ENCODE results near the gene GLDC.
"Not testable (repeated sequence)": the region's sequence is repeated elsewhere in the genome, so short reads cannot be mapped to it uniquely, and the experiment has no call there.

Gene GLDC

DNA sequence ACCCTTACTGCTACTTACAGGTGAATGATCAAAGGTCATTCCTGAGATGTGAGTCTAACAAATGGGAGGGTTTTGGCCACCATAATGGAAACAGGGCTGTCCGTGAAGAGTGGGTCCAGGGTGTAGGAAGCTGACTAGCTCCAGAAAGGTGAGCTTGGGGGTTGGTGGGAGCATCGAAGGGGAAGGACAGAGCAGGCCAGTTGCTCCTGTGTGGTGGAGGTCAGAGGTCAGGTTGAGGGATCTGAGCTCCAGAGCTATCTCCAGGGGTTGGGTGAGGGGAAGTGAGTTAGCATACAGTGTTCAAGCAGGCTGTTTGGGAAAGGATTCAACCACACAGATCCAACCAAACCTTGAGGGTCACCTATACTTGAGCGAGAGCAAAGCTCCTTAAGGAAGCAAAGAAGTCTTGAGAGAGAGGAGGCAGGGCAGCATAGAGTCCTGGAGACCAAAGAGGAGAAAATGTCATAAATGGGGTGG, 18.7 kb upstream of the GLDC start:
- no peak for DNase-seq

DNA sequence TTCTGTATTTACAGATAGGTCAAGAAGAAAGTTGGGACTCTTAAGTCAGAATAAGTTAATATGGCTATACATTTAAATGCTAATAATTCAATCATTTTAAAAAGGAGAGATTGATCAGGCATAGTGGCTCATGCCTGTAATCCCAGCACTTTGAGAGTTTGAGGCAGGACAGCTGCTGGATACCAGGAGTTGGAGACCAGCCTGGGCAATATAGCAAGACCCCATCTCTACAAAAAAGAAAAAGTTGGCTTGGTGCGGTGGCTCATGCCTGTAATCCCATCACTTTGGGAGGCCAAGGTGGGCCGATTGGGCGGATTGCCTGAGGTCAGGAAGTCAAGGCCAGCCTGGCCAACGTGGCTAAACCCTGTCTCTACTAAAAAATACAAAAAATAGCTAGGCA, 15.0 kb upstream of the GLDC start:
- DNase-seq, result no peak

DNA sequence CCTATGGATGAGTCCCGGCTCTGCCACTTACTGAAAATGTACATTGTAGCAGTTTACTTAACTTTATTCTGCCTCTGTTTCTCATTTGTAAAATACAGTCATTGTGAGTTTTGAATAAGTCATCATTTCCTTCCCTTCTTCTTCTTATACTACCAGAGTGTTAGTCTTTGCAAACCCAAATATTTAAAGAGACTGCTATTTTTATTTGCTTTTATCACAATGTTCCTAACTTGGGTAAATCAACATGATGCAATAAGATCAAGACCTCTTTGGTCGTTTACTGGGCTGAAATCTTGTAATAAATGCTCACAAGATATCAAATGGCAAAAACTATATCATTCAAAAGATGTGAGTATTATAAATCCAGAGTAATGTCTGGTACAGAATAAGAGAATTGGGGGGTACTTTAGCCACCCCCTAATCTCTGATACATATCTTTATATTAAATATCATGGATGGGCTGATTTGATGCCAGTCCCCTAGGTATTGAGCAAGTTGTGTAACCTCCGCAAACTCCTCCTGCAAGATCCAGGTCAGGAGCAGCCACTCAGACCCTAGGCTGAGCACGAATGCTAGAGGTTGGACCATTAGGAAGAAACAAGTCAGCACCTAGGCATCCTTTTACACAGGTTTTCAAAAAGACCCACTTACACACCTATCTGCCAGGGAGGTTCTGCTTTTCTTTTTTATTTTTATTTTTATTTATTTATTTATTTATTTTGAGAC, 13.3 kb upstream of the GLDC start:
- DNase-seq, result no peak

DNA sequence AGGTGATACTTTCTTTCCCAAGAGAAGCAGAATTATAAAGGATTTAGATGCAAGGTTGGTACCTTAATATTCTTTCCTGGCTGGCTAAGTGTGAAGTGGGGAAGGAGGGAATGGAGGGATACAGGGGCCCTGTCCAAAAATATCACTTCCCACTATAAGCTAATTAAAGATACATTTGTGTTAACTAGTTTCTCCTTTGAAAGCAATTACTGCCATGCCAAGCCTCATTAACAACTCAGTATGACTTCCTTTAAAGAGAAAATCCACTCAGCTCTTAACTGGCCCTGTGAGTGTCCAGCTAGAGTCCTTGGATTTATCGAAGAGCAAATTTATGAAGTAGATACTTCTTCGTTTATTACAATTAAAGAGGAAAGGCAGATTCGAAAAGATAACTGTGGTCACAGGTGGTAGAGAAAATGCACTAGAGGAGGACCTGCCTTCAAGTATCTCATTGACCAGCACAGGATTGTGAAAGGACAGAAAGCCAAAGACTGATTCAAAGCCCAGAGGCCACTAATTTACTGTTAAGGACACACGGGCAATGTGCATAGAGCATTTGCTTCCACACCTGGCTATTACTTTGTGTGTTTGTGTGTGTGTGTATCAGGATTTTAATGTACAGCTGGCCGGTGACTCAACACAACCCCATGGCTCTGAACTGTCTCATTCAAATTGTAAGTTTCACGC, 11.2 kb upstream of the GLDC start:
- no peak for DNase-seq

DNA sequence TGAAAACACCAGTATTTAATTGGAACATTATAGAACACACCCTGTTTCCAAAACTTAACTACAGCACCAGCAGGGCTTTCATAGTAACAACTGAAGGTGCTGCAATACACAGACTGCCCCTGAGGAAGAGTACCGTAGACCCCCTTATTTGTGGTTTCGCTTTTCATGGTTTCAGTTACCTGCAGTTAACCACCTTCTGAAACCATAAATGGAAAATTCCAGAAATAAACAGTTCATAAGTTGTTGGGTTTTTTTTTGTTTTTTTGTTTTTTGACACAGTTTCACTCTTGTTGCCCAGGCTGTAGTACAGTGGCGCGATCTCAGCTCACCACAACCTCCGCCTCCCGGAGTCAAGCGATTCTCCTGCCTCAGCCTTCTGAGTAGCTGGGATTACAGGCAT, 9.5 kb upstream of the GLDC start:
- no peak for DNase-seq

DNA sequence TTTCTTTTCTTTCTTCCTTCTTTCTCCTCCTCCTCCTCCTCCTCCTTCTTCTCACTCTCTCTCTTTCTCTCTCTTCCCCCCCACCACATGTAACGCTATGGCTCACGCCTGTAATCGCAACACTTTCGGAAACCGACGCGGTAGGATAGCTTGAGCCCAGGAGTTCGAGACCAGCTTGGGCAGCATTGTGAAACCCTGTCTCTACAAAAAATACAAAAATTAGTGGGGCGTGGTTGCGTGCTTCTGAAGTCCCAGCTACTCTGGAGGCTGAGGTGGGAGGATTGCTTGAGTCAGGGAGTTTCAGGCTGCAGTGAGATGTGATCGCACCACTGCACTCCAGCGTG, 736 bp upstream of the GLDC start:
- DNase-seq, result no peak

DNA sequence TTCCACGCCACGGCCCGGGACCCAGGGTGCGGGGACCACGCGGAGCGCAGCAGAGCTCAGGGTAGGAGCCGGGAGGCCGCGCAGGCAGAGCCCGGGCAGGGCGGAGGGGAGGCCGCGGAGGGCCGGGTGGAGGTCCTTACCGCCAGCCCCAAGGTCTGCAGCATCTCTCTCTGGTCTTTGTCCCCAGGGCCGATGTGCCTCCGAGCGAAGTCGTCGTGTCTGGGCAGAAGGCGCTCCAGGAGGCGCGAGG, 499 bp downstream of the GLDC start:
- DNase-seq, result not testable (repeated sequence)

DNA sequence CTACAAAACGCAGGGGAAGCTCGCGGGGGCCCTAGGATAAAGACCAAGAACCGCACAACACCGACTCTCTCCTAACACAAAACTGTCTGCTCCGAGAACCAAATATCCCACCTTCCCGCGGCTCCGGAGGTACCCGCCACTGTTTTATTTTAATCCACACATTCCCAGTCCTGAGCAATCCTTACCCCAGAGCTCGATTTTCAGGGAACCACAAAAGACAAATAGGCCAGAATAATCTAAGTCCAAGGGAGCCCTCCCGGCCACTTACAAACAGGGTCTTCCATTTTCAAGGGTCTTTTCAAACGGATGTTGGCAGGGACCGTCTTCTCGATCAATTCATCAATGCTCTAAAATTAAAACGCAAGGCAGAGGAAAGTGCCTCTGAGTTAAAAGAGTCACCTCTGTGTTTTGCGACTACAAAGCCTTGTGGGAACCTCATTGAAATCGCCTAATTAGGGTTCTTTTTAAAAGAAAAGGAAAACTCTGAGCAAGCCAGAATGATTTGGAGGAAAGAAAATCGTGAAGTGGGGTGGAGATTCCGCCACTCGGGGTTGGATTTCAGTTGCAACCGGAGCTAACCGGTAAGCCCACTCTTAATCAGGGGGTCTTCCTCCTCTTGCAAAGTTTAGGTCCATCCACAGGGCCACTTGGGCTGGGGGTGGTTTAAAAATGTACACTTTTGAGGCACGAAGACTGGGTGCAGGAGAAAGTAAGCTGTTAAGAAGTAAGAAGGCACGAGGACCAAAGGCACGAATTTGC, 1.0 kb downstream of the GLDC start:
- no peak for DNase-seq

DNA sequence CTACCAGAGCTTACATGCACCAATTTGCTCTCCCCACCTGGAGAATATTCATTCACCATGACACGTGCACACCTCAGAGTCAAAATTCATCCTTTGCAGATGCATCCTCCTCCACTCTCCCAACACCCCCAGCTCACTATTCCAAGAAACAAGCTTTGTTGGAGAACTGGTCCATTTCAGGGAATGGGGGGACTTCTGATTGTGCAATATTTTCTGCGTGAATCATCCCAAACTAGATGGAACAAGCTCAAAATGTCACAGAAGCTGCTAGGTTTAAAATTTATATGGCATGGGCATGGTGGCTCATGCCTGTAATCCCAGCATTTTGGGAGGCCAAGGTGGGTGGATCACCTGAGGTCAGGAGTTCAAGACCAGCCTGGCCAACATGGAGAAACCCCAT, 3.6 kb downstream of the GLDC start:
- DNase-seq, result no peak

DNA sequence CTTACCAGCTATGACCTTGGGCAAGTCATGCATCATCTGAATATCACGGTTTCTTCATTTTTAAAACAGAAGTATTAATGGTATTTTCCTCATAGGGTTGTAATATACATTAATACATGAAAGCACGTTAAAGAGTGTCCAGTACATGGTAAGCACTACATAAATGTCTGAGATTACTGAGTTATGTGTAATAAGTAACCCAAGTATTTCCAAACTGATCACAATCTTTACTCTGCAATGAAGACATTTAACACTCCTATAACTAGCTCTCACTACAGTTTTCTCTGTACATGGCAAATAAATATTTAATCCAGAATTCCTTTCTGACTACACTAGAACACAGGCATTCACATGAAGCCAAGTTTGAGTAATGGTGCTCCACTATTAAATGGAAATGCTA, 4.0 kb downstream of the GLDC start:
- no peak for DNase-seq

DNA sequence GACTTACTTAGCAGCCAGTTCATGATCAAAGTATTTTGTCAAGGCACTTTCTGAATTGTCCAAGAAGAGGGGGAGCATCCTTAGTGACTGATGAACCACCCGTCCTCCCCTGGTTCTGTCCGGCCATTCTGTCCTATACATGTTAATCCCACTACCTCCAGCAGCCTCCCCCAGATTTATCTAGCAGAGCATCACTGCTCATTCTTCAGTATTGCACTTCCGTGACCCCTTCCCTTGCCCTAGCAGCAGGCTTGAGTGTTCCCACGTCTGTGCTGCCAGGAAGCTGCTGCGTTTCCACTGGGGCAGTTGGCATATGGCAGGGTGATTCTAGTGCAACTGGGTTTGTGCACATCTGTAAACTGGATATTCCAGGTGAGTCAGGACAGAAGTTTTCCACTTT, 4.5 kb downstream of the GLDC start:
- DNase-seq, result no peak

DNA sequence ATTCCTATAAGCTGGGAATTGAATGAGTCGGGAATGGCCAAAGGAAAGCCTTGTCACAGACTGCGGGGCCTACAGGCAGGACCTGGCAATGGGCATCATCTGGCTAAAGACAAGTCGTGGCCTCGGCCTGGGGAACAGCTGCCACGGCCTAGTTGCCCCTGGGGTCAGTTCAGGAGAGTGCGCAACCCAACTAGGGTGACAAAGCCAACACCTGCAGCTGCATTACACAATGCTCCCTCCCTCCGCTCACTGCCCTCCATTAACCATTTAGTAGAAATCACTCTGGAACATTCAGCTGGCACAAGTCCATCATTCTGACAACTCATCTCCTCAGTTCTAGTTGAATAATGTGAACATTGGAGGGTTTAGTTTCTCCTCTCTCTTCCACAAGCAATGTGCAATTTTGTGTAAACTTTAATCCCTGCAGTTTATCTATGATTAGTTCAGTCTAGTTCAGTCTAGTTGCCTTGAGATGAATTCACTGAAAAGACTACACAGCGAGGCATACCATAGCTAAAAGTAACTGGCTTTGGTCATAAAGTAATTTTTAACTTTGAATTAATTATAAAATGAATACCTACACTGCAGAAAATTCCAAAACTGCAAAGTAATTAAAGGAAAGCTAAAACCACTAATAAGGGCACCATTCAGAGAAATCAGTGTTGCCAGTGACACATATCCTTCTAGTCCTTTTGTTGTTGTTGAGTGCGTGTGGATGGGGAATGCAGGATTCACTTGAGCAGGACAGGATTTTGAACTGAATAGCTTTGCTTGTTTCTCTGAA, 5.1 kb downstream of the GLDC start:
- DNase-seq, result no peak

DNA sequence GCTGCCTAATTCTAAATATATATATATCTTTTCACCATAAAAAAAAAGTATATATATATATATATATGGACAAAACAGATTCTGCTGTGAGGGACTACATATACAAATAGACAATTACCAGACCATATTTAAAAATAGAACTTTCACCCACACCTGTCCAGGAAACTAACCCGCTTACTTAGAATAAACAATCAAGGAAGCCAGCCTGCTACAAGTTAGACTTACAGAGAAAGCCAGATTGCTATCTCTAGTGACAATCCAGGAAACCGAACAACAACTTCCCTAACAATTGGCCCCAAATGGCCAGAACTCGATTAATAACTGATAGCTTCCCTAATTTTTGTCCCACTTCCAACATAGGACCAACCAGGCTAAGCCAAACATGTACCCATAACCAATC, 5.9 kb downstream of the GLDC start:
- DNase-seq, result no peak

DNA sequence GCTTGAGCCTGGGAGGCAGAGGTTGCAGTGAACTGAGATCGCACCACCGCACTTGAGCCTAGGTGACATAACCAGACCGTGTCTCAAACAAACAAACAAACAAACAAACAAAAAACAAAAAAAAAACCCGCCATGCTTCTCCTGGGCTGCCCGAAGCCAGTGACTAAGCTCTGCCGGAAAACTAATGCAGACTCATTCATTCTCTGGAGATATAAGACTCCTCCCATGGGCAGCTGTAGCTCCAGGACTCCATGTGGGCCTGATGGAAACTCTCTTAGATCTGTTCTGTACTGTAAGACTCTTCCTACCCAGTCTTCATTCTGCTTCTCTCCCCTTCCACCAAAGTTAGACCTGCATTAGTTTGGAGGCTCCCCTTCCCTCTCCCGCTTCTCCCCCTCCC, 11.1 kb downstream of the GLDC start:
- DNase-seq, result no peak

DNA sequence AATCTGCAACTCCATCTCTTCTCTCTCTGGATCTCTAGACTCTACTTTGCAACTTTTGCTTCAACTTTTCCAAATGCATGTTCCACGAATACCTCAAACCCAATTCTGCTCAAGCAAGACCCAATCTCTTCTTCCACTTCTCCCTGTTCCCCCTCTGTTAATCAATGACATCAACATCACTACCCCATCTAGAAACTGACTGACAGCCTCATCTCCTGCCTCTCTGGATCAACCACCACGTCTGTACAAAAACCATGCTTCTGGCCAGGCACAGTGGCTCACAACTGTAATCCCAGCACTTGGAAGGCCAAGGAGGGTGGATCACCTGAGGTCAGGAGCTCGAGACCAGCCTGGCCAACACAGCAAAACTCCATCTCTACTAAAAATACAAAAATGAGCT, 12.2 kb downstream of the GLDC start:
- DNase-seq, result no peak

DNA sequence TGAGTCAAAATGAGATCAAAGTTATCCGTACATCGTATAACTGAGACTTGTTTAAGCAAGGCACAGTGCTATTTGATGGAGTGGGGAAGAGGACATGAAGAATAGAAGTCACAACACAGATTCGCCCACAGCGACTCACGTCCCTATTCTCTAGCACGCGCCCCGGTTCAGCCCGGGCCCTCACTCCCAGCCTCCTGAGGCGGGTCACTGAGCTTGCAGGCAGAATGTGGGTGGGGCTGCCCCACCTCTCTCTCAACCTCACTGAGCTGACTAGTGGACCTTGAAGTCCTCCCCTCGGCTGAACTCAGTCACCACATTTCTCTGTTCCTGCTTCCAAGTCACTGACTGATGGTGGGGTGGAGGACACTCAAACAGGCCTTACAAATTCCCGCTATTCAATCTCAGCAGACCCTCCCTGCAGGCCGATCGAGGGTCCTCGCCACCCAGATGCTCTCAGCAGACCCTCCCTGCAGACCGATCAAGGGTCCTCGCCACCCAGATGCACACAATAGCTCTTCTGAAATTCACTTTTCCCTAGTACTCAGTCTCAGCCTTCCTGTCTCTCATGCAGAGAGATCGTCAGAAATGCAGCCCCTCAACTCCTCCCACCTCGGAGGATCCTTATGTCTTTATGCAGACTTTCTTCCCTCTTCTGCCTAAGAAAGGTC, 12.9 kb downstream of the GLDC start:
- DNase-seq, result no peak

DNA sequence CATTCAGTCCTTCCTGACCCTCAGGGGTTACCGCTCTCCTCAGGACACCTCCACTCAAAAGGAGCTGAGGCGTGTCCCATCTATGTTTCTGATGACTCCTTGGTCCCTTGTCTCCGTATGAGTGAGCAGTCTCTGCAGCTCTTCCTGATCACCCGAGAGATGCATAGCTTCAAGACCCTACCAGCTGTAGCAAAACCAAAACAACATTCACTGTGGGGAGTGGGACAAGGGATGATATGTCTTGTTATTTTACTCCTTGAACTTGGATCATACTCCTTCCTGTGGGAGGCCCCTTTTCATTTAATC, 14.4 kb downstream of the GLDC start:
- no peak for DNase-seq

DNA sequence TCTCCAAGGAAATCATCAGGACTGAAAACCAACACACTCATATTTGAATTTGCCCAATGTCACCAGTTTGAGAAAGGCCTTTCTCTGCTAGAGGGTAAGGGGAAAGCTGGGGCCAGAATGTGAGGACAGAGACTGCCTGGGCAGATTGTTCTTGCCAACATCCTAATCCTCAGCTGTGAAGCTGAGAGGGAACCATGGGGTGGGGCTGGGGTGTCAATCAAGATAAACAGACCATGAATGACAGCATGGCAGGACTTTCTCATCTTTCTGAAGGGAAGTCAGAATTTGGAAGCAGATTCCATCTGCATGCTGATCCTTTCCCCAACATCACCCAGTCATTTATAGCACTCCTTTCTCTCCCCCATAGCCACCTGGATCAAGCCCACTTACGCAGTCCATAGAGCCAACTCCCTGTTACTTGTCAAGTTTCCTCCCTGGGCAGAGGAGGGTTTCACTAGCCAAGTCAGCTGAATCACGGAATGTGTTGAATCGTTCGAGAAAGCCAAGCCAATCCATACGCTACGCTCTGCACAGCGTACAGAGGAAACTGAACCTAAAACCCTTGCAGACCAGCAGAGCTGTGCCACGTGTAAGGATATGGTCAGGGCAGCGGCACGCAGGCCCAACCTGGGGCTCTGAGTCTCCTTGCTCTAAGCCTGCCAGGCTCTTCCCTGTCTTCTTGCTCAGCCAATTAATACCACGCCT, 14.9 kb downstream of the GLDC start:
- no peak for DNase-seq

DNA sequence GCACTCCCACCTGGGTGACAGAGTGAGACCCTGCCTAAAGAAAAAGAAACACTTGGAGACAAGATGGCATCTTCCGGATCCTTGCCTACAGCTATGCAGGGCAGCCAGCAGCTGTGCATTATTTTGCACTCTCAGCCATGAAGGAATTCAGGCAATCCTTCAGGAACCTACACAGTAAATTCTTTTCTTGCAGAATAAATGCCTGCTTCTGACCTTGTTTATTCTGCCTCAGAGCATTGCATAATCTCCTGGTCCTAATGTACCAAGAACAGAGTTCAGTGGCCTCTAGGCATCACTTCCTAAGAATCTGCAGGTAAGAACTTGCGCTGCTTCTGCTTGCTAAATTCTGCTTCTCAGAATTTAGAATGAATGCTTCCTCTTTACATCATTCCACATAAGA, 16.8 kb downstream of the GLDC start:
- no peak for DNase-seq

DNA sequence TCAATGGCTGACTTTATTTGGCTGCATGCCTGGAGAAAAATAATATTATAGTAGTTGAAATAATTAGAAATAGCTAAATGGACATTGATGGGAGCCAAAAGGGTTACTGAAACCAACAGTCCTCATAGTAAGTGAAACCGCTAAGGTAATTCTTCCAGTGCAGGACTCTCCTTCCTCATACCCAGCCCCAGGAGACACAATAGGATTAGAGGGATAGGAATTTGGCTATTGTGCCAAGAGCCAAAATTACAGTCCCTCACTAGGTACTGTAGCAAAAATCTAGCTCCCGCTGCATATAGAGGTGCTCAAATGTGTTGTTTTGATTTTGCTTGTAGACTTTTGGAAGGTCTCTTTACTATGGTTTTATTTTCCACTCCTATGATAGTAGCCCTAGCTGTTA, 20.2 kb downstream of the GLDC start:
- no peak for DNase-seq

DNA sequence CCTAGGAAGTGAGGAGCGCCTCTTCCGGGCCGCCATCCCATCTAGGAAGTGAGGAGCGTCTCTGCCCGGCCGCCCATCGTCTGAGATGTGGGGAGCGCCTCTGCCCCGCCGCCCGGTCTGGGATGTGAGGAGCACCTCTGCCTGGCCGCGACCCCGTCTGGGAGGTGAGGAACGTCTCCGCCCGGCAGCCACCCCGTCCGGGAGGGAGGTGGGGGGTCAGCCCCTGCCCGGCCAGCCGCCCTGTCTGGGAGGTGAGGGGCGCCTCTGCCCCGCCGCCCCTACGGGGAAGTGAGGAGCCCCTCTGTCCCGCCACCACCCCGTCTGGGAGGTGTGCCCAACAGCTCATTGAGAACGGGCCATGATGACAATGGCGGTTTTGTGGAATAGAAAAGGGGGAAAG, 22.7 kb downstream of the GLDC start:
- DNase-seq, result not testable (repeated sequence)

DNA sequence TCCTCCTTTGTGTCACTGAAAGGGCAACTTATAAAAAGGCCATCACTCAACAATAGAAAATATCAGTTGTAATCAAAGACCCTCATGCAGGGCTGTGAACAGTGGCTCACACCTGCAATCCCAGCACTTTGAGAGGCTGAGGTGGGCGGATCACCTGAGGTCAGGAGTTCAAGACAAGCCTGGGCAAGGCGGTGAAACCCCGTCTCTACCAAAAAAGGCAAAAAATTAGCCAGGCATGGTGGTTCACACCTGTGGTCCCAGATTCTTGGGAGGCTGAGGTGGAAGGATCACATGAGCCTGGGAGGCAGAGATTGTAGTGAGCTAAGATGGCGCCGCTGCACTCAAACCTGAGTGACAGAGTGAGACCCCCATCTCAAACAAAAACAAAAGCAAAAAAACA, 24.7 kb downstream of the GLDC start:
- DNase-seq, result no peak
